Measurements from ENCODE around the gene NR1H3. TPM values are rescaled to one million over a fixed set of nuclear protein-coding genes. Genes with fewer than 3 reads are reported as not detected.

NR1H3 gene
- total RNA-seq, 1 donor from 2014 or later = 14.2 TPM

DNA sequence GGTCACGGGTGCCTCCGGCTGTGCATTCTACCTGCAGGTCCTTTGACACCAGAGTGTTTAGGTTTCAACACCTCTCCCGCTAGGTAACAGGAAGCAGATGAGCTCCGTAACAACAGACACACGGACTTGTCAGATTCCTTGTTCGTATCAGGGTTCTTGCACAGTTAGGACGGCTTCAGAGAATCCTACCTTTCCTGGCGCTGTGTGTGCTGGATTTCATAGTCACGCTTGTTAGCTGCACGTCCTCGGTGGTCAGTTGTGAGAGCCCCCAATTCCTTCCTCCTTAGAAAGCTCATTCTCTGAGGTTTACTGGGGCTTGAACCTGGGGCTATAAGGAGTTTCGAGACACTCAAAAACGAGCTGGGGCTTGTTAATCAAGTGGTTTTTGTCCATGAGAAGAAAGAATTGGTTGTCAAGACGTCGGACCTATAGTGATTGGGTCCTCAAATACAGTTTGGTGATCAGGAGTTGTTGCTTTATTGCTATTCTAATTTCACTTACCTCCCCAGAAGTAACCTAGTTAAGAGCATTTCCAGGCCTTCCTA lies 42.4 kb upstream of the NR1H3 start:
- Mint-ChIP-seq H3K9me3 (no peaks in the 10 kb centered on the region), H3K36me3 (peaks cover 13% of the 10 kb centered on the region), H3K27ac (peak overlapping the region; percentile 96), H3K4me1 (ENCODE audit: unreplicated experiment) (peaks cover 30% of the 10 kb centered on the region), H3K4me3 (peak overlapping the region; percentile 98), H3K27me3 (no peaks in the 10 kb centered on the region)
- DNase-seq (ENCODE audit: extremely low spot score, unreplicated experiment) = no peak
- TF ChIP-seq, protein P1, sequence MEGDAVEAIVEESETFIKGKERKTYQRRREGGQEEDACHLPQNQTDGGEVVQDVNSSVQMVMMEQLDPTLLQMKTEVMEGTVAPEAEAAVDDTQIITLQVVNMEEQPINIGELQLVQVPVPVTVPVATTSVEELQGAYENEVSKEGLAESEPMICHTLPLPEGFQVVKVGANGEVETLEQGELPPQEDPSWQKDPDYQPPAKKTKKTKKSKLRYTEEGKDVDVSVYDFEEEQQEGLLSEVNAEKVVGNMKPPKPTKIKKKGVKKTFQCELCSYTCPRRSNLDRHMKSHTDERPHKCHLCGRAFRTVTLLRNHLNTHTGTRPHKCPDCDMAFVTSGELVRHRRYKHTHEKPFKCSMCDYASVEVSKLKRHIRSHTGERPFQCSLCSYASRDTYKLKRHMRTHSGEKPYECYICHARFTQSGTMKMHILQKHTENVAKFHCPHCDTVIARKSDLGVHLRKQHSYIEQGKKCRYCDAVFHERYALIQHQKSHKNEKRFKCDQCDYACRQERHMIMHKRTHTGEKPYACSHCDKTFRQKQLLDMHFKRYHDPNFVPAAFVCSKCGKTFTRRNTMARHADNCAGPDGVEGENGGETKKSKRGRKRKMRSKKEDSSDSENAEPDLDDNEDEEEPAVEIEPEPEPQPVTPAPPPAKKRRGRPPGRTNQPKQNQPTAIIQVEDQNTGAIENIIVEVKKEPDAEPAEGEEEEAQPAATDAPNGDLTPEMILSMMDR (conservative IDR thresholded peaks at IDR 0.05) = no peak

DNA sequence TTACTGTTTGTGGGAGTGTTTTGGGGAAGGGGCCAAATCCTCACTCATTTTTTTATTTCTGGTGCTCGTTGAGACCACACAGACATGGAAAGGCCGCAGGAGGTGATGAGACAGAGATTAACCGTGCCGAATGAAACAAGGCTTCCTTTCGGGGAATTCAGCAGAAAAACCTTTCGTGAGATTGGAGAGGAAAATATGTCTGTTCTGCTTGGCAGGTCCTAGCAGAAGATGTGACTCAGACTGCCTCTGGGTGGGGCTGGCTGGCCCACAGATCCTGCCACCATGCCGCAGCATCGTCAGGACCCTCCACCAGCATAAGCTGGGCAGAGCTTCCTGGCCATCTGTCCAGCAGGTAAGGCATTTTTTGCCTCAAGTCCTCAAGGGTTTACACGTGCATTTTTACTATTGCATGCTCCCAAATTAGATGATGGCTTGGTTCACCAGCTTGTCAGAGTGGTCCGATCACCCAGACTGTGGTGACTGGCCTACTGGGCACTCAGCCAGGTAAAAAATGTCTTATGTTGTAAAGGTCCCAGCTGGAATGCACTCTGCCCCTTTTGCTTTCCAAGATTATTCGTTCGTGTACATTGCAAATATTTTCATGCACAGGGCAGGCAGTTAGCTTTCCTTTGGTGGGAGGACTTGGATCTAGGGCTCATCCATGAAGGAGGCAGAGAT lies 41.5 kb upstream of the NR1H3 start:
- peak overlapping the region; percentile 98 for H3K4me3 Mint-ChIP-seq
- no peak for DNase-seq (ENCODE audit: extremely low spot score, unreplicated experiment)
- peak overlapping the region; percentile 96 for H3K27ac Mint-ChIP-seq
- H3K27me3 Mint-ChIP-seq = no peaks in the 10 kb centered on the region
- H3K9me3 Mint-ChIP-seq = no peaks in the 10 kb centered on the region
- H3K4me1 Mint-ChIP-seq (ENCODE audit: unreplicated experiment) = peaks cover 31% of the 10 kb centered on the region
- peaks cover 13% of the 10 kb centered on the region for H3K36me3 Mint-ChIP-seq
- TF ChIP-seq, protein P1 (conservative IDR thresholded peaks at IDR 0.05) = no peak

DNA sequence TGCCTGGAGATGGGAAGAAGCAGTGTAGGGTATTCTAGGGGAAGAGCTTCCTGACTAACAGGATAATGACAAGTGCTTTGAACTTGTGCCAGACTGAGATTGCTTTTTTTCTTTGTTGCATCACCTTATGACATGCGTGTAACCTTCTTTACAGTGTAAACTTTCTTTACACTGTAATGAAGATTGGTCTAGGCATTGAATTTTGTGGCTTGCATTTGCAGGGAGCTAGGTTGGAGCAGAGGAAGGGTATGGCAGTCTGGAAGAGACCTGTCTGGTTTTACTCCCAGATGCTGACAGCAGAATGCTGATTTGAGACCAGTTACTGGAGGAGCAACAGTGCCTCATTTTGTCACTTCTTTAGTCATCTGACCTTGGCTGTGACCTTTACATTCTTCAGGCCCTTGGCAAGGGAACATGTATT lies 37.4 kb upstream of the NR1H3 start:
- H3K4me3 Mint-ChIP-seq = no peak overlapping the region
- H3K9me3 Mint-ChIP-seq = no peaks in the 10 kb centered on the region
- H3K36me3 Mint-ChIP-seq = peaks cover 18% of the 10 kb centered on the region
- TF ChIP-seq, protein P1 (conservative IDR thresholded peaks at IDR 0.05) = no peak
- DNase-seq (ENCODE audit: extremely low spot score, unreplicated experiment) = no peak
- no peaks in the 10 kb centered on the region for H3K27me3 Mint-ChIP-seq
- peak overlapping the region; percentile 14 for H3K27ac Mint-ChIP-seq
- peaks cover 30% of the 10 kb centered on the region for H3K4me1 Mint-ChIP-seq (ENCODE audit: unreplicated experiment)

DNA sequence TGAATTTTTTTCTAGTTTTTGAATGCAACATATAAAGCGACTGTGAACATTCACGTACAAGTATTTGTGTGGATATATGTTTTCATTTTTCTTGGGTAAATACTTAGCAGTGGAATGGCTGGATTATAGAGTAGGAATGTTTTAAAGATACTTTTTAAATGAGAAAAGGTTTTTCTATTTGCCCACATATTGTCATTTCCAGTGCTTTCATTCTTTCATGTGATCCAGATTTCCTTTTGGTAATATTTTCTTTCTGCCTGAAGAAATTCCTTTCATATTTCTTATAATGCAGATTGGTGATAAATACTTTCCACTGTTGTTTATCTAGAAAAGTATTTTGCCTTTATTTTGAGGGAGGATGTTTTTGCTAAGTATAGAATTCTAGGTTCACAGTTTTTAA lies 35.1 kb upstream of the NR1H3 start:
- Mint-ChIP-seq H3K9me3 (no peaks in the 10 kb centered on the region), H3K27me3 (no peaks in the 10 kb centered on the region), H3K4me3 (no peak overlapping the region), H3K4me1 (ENCODE audit: unreplicated experiment) (peaks cover 16% of the 10 kb centered on the region), H3K36me3 (peaks cover 16% of the 10 kb centered on the region), H3K27ac (no peak overlapping the region)
- TF ChIP-seq, protein P1 (conservative IDR thresholded peaks at IDR 0.05) = no peak
- DNase-seq (ENCODE audit: extremely low spot score, unreplicated experiment) = no peak

DNA sequence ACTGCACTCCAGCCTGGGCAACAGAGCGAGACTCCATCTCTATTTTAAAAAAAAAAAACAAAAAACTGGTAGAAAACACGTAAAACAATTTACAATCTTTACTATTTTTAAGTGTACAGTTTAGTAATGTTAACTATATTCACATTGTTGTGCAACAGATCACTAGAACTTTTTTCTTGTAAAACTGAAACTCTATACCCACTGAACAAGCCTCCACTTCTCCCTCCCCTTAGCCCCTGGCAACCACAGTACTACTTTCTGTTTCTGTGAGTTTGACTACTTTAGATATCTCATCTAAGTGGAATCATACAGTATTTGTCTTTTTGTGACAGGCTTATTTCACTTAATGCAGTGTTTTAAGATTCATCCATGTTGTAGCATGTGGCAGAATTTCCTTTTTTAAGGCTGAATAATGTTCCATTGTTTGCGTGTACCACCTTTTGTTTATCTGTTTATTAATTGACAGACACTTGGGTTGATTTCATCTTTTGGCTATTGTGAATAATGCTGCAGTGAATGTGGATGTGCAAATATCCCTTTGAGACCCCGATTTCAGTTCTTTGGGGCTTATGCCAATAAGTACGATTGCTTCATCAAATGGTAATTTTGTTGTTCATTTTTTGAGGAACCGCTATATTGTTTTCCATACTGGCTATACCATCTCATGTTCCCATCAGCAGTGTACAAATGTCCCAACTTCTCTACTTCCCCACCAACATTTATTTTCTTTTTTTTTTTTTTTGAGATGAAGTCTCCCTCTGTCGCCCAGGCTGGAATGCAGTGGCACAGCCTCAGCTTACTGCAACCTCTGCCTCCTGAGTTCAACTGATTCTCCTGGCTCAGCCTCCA lies 32.0 kb upstream of the NR1H3 start:
- peaks cover 21% of the 10 kb centered on the region for H3K36me3 Mint-ChIP-seq

More for the DNA sequence above, 32.0 kb upstream of the NR1H3 start:
- Mint-ChIP-seq H3K4me1 (ENCODE audit: unreplicated experiment) (no peaks in the 10 kb centered on the region), H3K4me3 (no peak overlapping the region), H3K9me3 (no peaks in the 10 kb centered on the region), H3K27ac (no peak overlapping the region), H3K27me3 (no peaks in the 10 kb centered on the region)
- no peak for DNase-seq (ENCODE audit: extremely low spot score, unreplicated experiment)
- TF ChIP-seq, protein P1 (conservative IDR thresholded peaks at IDR 0.05) = no peak

Data from type B pancreatic cell (in vitro differentiated cells).